GM12892 (cell line): ENCODE data around the gene SPAG4.

ENCODE experiments used
- POLR2A ChIP-seq: IDR thresholded peaks from 2 replicates; pipeline ENCODE4 v1.6.1; 2011; ENCODE audit warnings: low read depth, low read length, control low read depth
- TAF1 ChIP-seq: IDR thresholded peaks from 2 replicates; pipeline ENCODE4 v1.6.1; 2011; ENCODE audit warnings: low read depth, mild to moderate bottlenecking, control low read depth, low read length, borderline replicate concordance

DNA sequence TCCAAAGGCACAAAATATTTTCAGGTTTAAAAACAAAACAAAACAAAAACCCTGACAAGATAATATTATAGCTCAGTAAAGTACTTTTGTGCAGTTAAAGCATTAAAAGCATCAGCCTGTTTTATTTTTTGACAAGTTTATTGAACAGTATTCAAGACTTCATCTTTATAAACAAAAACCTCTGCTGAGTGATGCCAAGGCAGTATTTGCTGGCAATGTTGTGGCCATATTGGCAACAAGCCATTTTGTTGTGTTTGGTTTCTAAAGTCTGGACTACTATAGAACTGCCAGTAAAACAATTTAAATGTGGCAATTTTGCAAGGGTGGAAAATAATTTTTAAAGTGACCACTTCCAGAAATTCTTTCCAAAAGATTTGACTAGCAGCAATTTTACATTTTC is 33.2 kb downstream of the SPAG4 start:
- TF ChIP-seq POLR2A (no peak), TAF1 (no peak)
